ENCODE measurements around the gene ELFN1.

Gene ELFN1

DNA sequence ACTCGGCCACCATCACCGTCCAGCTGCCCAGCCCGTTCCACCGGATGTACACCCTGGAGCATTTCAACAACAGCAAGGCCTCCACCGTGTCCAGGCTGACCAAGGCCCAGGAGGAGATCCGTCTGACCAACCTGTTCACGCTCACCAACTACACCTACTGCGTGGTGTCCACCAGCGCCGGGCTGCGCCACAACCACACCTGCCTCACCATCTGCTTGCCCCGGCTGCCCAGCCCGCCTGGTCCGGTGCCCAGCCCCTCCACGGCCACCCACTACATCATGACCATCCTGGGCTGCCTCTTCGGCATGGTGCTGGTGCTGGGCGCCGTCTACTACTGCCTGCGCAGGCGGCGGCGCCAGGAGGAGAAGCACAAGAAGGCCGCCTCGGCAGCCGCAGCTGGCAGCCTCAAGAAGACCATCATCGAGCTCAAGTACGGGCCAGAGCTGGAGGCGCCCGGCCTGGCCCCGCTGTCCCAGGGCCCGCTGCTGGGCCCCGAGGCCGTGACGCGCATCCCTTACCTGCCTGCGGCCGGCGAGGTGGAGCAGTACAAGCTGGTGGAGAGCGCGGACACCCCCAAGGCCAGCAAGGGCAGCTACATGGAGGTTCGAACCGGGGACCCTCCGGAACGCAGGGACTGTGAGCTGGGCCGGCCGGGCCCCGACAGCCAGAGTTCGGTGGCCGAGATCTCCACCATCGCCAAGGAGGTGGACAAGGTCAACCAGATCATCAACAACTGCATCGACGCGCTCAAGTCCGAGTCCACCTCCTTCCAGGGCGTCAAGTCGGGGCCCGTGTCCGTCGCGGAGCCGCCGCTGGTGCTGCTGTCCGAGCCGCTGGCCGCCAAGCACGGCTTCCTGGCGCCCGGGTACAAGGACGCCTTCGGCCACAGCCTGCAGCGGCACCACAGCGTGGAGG is 75.8 kb downstream of the ELFN1 start:
- no peak for DNase-seq

DNA sequence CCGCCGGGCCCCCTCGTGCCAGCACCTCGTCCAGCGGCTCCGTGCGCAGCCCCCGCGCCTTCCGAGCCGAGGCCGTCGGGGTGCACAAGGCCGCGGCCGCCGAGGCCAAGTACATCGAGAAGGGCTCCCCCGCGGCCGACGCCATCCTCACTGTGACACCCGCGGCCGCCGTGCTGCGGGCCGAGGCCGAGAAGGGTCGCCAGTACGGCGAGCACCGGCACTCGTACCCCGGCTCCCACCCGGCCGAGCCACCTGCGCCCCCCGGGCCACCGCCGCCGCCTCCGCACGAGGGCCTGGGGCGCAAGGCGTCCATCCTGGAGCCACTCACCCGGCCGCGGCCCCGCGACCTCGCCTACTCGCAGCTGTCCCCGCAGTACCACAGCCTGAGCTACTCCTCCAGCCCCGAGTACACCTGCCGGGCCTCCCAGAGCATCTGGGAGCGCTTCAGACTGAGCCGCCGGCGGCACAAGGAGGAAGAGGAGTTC is 76.5 kb downstream of the ELFN1 start:
- DNase-seq, result no peak

DNA sequence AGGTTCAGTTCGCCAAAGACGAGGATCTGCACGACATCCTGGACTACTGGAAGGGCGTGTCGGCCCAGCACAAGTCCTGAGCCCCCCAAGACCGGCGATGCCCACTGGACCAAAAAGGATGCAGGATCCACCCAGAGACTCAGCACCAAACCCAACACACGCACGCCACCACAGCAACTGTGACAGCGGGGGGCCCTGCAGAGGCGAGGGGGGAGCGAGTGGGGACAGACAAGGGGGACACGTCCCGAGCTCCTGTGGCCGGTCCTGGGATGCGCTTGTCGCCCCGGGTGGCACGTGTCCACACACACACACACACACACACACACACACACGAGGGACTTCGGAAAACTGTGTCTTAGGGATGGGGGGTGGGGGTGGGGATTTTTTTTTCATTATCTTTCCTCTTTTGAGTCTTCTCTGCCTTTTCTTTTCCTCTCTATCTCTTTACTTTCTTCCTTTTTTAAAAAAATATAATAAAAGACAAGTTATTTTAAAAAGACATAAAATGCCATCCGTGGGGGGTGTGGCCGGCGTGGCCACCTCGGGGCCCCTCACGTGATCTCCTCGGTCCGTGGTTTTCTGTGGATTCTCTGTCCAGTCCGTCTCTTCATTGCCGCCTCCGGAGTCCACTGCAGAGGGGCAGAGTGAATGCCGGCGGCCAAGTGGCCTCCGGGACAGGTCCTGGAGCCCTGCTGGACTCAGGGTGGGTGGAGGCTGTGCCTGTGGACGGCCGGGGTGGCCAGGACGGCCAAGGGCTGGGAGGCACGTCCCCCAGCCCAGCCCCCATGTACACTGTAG is 77.1 kb downstream of the ELFN1 start:
- DNase-seq, result no peak

DNA sequence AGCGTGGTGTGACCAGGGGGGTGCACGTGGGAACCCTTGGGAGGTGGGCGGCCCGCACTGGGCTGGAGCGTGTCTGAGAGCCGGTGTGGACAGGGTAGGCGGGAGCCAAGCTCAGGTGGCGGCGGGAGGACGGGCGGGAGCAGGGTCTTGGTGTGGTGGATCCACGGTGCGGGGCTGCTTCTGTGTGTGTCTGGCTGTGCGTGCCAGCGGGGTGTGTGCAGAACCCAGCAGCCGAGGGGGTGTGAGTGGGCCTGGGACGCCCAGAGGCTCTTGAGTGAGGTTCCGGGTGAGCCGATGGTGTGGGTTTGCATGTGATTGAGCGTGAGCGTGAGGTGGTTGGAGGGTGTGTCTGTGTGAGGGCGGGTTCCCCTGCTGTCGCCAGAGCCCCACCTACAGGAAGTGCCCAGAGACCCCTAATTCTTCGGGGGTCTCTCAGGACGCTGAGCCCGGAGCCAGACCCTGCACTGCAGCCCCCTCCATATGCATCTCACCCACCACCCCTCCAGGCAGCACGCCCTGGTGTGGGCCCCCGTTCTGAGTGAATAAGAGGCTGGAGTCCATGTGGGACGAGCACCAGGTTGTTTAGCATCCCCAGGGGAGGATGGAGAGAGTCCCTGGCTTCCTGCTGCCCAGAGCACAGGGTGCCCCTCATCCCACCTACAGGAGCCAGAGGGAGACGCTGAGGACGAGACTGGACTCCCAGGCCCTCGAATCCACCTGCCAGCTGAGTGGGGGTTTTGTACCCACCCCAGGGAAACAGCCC is 78.2 kb downstream of the ELFN1 start:
- no peak for DNase-seq

DNA sequence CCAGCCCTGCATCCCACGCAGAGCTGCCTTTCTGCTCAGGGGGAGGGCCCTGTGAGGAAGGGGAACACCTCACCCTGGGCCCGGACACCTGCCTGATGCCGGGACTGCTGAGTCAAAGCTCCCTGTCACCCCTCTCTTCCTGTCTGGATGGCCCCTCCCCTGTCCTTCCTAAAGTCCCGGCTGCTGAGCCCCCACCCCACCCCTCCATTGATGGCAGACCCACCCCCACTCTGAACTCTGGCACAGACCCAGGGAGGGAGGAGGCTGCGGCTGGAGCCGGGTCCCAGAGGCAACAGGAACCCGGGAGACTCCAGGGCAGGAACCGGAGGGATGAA is 78.7 kb downstream of the ELFN1 start:
- no peak for DNase-seq

DNA sequence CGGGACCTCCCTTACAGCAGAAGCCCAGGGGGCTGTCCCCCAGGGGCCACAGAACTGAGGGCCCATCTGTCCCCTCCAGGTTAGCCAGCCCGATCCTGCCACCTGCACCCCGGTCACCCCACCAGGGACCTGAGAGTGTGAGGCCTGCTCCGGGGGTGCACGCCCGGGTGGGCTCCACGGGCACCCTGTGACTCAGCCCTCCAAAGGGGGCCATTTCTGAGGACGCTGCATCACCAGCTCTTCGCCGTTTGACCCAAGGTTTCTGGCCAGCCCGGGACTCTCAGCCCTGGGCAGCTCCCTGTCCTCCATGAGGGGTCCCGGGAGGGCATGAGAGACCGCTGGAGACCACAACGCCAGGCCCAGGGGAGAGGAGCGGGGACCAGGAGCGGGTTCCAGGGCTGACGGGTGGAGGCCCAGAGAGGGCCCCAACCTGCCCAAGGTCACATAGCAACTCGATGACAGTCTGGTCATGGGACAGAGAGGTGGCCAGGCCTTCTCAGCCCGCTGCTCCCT is 79.3 kb downstream of the ELFN1 start:
- no peak for DNase-seq

DNA sequence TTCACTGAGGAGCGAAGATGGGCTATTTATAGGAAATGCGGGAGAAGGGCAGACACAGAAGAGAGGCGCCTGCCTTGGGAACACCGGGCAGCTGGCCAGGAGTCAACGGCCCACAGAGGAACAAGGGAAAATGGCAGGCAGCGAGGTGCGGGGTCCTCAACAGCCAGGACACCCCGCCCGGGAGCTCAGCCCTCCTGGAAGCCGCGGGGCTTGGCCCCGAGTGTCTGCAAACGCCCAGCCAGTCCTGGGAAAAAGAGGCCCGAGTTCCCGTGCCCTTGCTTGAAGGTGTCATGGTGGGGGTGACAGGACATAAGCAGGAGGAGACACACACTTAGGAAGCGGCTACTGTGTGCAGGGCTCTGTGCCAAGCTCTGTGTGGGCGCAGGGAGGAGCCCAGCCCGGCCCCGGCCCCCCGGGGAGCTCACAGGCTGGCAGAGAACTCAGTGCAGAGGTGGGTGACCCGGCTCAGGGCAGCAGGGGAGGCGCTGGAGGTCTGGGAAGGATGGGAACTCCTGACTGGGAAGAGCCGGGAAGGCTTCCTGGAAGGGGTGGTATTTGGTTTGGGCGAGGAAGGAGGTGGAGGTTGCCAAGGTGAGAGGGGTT is 79.9 kb downstream of the ELFN1 start:
- DNase-seq, result no peak

DNA sequence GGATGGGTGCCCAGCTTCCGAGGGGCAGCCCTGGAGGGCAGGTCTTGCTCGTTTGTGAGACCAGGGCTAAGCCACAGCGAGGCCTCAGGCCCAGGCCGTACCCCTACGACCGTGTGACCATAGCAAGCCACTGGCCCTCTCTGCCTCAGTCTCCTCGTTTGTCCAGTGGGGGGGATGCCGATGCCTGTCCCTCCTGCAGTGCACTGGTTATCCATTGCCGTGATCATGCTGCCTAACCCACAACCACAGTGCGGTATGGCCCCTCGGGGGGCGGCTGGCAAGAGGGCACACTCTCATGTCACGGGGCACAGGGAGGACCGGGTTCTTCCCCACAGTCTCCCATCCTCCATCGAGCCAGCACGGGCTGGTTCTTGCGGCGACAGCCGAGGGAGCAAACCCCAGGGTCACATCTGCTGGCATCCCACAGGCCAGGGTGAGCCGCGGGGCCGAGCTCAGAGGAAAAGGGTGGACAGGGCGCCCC is 80.5 kb downstream of the ELFN1 start:
- DNase-seq, result no peak

DNA sequence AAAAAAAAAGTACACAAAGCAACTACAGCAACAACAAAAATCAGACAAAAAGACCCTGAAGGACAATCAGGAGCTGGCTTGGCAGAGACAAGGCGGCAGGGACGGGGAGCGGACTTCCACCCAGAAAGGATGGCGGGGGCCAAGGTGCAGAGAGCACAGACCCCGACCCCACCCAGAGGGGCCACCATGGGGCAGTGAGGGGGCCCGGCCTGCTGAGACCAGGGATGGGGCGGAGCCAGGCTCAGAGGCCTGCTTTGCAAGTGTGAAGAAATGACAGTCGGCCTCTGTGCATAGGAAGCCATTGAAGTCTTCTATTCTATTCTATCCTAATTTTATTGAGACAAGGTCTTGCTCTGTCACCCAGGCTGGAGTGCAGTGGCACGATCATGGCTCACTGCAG is 82.0 kb downstream of the ELFN1 start:
- DNase-seq, result no peak

DNA sequence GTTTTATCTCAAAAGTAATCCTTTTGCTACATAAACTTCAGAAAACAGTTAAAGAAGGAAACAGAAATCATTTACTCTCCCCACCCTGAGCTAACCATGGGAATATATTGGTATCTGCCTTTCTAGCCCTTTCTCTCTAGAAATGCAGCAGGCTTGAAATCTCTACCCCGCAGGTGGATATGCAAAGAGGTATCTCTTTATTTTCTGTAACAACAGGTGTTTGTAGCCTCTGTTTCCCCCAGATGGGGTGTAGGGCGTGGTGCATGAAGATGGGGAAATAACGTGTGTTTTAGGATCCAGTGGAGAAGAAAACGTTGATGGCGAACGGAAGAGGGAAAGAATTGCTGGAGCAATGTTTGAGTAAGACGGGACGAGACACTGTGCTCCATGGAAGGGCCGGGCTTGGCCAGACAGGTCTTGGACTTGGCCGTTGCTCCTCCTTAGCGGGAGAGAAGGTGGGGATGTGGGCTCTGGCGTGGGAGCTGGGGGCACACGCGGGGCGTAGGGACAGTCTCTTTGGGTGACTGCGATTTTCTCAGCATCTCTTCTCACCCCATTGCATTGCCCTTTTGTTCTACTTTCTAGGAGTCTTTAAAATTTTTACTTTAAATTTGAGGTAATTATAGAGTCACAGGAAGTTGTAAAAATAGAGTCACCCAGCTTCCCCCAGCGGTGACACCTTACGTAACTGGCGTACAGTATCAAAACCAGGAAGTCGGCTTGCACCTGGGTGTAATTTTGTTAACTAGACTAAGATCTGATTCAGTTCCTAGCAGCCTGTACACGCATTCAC is 82.9 kb downstream of the ELFN1 start:
- no peak for DNase-seq

DNA sequence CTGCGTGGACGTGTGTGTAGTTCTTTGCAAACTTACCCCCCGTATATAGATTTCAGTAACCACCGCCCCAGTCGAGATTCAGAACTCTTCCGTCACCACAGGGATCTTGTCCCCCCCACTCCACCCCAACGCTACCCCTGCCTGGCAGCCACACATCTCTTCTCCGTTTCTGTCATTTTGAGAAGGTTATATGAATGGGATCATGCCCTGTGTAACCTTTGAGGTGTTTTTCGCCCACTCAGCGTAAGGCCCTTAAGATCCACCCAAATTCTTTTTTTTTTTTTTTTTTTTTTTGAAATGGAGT is 83.4 kb downstream of the ELFN1 start:
- DNase-seq, result no peak

DNA sequence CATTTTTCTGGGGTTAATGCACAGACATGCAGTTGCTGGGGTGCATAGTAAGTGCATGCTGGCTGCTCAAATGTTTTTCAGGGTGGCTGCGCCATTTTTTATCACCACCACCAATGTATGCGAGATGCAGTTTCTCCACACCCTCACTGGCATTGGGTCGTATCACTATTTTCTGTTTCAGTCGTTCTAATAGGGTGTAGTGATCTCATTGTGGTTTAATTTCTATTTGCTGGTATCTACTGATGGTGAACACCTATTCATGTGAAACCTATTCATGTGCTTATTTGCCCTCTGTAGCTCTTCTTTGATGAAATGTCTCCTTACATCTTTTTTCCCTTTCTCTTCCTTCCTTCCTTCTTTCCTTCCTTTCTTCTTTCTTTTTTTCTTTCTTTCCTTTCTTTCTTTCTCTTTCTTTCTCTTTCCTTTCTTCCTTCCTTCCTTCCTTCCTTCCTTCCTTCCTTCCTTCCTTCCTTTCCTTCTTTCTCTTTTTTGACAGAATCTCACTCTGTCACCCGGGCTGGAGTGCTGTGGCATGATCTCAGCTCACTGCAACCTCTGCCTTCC is 84.3 kb downstream of the ELFN1 start:
- no peak for DNase-seq

DNA sequence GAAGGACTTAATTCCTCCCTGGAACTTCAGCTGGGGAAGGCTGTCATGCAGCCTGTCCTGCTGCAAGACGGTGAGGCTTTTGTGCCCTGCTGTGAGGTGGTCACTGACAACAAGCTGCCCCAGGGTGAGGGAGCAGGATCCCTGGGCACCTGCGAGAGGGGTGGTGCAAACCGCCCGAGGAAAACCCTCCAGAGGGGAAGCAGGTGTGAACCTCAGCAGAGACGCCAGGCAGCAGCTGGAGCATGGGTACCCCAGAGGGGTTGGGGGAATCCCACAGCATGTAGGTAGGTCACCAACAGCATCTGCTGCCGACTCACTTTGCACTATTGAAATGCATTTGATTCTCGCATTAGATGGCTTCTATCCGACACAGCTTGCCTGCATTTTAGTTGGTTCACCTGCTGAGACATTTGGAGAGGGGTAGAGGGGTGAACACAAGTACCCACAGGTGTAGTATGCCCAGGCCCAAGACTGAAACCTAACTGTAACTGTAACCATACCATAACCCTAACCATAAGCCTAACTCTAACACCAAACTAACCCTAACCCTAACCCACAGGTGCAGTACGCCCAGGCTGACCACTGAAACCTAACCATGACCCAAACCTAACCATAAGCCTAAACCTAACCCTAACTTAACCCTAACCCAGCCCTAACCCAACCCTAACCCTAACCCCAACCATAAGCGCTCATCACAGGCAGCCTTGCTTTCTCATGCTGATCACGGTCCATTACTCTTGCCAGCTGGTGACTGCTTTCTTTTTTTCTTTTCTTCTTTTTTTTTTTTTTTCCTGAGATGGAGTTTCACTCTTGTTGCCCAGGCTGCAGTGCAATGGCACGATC is 85.9 kb downstream of the ELFN1 start:
- DNase-seq, result no peak

DNA sequence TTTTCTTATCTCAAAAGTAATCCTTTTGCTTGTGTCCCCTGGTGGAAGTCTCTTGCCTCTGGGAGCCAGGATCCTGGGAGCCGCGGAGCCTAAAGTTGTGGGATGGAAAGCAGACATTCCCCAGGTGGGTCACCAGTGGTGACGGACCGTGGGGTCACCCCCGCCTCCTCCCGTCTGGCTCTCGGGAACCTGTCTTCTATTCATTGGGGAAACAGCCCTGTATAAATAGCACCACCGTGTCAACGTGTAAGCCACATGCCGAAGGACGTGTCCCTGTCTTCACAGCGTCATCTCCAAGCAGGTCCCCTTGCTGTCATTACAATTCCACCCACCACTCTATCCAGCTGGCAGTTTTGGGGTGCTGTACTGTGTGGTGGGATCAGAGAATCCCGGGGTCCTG is 87.5 kb downstream of the ELFN1 start:
- no peak for DNase-seq

DNA sequence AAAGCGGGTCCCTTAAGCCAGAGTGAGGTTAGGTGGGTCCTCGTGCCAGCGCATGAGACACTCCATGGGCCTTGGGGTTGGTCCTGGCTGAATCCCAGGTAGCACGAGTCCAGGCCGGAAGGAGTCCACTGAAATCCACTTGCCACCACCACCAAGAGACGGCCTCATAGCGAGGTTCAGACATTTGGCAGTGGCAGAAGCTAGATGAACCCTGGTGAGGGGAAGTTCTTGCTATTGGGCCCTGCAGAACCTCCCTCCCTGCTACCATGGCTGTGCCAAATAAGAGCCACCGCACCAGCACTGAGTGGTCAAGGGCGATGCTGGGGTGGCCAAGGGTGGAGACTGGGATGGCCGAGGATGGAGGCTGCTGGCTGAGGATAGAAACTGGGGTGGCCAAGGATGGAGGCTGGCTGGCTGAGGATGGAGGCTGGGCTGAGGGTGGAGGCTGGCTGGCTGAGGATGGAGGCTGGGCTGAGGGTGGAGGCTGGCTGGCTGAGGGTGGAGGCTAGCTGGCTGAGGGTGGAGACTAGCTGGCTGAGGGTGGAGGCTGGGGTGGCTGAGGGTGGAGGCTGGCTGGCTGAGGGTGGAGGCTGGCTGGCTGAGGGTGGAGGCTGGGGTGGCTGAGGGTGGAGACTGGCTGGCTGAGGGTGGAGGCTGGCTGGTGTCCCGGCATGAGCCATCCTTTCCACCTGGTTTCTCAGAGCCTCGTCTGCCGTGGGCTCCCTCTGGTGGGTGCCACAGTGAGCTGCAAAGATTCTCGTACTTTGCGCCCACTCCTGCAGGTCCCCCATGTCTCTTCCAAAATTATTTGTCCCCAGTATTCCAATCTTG is 88.2 kb downstream of the ELFN1 start:
- DNase-seq, result no peak

DNA sequence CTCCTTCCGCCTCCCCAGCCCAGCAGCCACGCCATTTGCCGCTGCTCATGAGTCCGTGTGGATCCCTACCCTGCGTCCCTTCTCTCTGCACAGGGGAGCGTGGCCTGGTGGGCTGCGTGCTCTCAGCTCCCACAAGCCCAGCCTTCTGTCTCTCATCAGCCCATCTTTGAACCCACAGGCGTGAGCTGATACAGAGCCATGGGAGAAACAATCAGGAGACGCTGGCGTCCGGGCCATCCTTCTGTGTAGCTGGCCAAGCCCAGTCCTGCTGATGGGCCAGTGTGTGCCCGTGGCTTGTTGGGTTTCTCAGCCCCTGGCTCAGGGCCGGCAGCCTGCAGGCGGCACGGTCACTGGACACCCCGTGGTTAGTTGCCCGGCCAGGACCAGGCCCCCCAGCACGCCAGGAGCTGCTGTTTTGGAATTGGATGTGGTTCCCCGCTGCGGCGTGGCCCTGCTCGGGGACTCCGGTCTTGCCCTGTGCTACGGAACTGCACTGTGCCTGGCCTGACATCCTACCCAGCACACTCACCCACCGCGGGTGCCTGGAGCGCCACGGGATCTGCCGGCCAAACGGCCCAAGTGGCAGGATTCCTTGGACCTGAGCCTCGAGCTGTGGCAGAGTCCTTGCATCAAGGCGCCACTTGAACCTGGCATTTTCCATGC is 88.9 kb downstream of the ELFN1 start:
- no peak for DNase-seq

DNA sequence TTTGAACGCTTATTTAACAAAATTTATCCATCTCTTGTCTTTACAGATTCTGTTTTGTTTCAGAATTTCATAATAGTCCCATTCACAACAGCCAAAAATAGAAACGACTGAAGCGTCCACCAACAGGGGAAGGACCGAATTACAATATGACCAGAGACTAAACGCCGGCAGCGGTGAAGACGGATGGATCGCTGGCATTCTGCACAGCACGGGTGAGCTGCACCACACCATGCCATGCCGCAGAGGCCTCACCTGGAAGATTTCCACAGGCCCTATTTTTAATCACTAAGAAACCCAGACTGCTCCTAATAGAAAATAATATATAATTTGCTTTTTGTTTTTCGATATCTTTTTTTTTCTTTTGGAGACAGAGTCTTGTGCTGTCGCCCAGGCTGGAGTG is 91.0 kb downstream of the ELFN1 start:
- DNase-seq, result no peak

DNA sequence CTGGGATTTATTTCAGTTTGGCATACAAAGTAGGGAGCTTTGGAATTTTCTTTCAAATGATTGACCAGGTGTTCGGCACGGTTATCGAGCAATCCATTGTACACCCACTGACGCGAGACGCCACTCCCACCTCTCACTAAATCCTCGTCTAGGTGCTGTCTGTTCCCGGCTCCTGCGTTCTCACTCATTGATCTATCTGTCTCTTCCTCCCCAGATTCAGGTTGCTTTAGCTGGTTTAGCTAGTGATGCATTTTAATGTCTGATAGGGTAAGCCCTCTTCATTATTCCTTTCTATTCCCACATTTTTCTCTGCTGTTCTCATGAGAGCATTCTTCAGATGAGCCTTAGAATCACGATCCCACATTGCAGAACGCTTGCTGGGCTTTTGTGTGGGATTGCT is 91.7 kb downstream of the ELFN1 start:
- DNase-seq, result no peak

Data from SIG-M5 (cell line).